ENCODE data around the gene CNGB1. TPM values are rescaled to one million over a fixed set of nuclear protein-coding genes. Genes with fewer than 3 reads are reported as not detected.
"Not testable (repeated sequence)": the region's sequence is repeated elsewhere in the genome, so short reads cannot be mapped to it uniquely, and the experiment has no call there.

CNGB1 gene
- polyA plus RNA-seq, 12 donors: 0.03 to 10.7 (median 0.12) TPM; not detected in 5

DNA sequence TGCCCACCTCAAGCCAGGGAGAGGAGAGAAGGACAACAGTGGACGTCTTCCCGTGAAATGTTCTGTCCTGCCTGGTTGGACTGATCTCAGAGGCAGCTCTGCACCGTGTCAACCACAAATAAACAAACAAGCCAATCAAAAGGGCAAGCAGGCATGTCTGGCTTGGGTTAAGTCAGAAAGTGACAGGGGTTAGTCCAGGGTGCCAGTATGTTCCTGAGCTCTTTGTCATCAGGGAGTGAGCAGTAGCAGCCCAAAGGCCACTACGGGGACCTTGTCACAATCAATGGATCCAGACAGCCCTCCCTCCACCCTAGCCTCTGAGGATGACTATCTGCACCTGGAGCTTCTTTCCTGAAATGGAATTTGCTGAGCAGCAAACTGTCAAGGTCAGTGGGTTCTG is 35.0 kb downstream of the CNGB1 start:
- DNase-seq: no peak

DNA sequence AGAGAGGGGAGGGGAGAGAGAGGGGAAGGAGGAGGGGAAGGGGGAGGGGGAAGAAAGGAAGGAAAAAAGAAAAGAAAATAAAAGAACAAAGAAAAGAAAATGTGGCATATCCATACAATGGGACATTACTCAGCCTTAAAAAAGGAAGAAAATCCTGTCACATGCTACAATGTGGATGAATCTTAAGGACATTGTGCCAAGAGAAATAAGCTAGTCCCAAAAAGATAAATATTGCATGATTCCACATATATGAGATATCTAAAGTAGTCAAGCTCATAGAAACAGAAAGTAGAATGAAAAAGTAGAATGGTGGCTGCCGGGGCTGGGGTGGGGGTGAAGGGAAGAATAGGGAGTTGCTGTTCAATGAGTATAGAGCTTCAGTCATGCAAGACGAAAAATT is 40.4 kb downstream of the CNGB1 start:
- no peak for DNase-seq

- DNase-seq: no peak
Observed at GRCh38 chr16:57929250-57929649, 41.7 kb downstream of the CNGB1 start.

DNA sequence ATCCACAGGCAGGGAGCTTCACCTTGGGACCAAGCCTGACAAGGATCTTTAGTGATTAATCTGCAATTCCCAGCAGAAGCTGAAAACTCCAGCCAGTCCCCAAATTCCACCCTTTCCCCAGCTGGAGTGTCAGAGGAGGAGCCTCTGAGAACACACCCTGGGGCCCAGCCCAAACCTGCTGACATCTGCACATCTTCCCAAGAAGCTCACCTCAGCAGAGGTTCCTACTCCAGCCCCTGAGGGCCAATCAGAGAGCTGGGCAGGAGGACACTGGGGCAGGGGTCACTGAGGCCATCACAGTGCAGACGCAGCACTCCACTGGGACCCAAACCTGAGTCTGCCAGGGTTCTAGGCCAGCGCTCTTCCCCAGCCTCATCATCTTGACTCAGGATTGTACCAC is 44.9 kb downstream of the CNGB1 start:
- DNase-seq: no peak

DNA sequence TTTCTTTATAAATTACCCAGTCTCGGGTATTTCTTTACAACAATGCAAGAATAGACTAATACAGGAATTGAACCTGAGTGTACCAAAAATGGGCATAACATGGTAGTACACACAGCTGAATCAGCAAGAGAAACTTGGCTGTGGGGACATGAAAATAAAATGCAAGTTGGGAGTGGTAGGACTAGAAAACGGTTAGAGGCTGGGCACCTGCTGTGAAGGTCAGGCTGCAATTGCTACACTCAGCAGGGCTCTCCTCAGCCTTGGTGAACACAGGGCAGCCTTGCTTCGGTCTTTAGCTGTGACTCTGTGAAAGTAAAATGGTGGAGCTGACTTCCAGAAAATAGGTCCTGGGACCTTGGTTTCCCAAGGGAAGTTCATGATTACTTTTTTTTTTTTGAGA is 45.6 kb downstream of the CNGB1 start:
- no peak for DNase-seq

DNA sequence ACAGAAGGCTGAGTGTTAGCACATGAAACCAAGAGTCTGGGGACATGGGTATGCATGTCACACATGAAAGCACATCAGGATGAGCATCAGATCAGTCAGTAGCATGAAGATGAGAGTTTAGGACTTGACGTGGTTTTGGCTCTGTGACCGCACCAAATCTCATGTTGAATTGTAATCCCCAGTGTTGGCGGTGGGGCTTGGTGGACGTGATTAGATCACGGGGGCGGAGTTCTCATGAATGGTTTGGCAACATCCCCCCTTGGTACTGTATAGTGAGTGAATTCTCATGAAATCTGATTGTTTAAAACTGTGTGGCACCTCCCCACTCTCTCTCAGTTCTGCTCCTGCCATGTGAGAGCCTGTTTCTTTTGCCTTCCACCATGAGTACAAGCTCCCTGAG is 46.4 kb downstream of the CNGB1 start:
- no peak for DNase-seq

DNA sequence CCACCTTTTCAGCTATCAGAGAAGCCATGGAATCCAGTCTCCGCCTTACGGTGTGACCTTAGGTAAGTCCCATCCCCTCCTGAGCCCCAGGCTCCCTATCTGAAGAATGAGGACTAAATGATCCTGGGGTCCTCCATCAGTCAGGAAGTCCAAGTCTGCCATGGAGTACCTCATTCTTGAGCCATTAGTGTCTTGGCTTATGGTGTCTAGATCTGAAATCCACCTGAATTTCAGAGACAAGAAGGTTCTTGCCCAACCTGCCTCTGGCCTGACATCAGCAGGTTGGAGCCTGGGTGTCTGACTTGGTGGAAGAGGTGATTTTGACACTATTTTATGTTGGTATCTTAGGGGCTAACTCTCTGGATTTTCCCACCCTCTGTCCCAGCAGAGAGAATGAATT is 47.1 kb downstream of the CNGB1 start:
- no peak for DNase-seq

DNA sequence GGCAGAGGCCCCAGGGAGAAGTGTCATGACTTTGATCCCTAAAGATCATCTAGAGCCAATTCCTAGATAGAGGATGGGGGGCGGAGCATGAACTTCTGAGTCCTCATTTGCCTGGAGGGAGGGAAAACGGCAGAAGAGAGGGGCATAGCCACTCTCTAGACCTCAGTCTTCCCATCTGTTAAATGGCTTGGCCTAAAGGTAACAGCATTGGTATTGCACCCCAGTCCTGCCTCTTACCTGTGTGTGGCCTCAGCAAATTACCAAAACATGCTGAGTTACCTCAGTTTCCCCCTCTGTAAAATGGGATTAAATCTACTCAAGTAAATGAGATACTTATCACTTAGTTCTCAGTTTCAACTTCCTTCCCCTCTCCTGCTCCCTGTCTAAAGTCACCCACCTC is 47.5 kb downstream of the CNGB1 start:
- DNase-seq: no peak

DNA sequence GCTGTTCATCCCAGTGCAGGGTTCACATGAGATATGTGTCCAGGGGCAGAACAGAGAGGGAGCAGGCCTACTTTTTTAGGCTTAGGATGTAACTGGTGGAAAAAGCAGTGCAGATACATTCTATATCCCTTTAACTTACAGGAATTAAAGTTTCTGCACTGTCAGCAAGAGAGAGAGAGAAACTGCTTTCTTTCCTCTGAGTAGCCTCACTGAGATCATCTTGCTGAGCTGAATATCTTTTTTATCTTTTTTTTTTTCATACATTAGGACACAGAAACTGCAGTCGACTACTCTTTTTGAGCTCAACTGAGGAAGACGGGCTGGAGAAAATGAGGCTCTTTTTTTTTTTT is 50.1 kb downstream of the CNGB1 start:
- no peak for DNase-seq

- DNase-seq: peak; percentile 25
Observed at GRCh38 chr16:57920215-57920879, 50.6 kb downstream of the CNGB1 start.

DNA sequence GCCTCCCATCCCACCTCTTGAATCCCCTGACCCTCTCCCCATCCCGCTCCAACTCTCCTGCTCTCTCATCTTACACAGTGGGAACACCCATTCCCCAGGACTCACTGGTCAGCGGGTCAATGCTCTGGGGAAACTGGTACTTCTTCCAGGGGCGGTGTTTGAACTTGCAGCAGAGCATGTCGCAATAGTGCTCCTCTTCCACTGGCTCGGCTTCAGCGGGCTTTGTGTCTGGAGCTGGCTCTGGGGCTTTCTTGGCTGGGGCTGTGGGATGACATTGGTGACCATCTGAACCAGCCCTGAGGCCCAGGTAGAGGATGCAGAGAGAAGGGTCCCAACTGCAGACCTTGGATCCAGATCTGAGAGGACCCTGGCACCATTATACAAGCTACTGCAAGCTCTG is 51.9 kb downstream of the CNGB1 start:
- DNase-seq: no peak

DNA sequence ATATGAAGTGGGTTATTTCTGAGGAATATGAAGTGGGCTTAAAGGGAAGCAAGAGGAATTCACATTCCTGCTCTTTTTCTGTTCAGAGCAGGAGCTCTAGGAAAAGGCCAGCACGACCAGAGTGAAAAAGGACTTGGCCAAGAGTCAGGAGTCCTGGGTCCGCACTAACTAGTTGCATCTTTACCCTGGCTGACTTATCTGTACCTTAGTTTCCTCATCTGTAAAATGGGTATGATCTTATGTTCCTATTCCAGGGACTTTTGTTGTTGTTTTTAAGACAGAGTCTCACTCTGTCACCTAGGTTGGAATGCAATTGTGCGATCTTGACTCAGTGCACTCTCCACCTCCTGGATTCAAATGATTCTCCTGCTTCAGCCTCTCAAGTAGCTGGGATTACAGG is 52.5 kb downstream of the CNGB1 start:
- DNase-seq: no peak

DNA sequence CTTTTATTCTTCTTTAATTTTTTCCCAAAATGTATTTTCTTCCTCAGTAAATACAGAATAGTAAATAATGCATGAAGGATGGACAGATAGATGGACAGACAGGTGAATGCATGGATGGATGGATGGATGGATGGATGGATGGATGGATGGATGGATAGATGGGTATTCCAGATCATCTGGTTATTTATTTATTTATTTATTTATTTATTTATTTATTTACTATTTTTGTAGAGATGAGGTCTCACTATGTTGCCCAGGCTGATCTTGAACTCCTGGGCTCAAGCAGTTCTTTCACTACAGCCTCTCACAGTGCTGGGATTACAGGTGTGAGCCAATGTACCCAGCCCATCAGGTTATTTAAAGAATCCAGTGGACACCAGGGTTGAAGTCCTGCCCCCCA is 53.0 kb downstream of the CNGB1 start:
- DNase-seq: not testable (repeated sequence)

DNA sequence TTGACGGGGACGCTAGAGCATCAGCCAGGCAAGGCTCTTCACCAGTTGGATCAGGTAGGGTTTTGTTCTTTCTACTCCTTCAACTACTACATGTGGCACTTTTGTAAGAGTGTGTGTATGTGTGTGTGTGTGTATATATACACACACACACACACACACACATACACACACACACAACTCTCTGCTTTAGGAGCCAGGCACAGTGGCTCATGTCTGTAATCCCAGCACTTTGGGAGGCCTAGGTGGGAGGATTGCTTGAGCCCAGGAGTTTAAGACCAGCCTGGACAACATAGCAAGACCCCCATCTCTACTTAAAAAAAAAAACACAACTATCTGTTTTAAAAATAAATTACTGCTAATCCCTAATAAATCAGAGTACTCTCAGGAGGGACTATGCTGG is 53.4 kb downstream of the CNGB1 start:
- DNase-seq: not testable (repeated sequence)

DNA sequence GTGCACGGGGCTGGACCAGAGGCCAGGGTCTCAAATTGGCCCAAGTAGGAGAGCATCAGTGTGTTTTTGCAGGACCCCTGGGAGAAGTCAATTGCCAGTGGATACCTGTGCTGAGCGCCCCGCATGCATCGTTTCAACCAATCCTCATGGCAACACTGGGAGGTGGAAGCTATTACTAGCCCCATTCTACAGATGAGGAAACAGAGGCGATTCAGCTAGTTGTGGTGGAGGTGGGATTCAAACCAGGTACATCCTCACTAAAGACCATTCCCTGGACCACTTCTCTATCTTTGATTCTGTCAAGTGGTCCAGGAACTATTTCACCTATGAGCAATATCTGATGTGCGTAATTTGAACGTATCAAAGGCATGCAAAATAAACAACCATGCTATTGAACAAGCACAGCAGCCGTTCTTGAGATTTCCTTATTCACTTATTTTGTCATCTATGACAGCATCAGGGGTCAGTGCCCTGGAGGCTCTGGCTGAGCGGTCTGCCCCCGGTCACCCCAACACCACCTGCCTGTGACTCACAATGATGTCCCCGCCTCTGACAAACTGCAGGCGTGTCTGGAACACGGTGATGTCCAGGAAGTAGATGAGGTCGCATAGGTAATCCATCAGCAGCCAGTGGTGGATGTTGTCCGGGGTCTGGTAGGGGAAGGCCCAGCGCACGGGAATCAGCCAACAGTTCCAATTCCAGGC is 54.0 kb downstream of the CNGB1 start:
- DNase-seq: no peak

DNA sequence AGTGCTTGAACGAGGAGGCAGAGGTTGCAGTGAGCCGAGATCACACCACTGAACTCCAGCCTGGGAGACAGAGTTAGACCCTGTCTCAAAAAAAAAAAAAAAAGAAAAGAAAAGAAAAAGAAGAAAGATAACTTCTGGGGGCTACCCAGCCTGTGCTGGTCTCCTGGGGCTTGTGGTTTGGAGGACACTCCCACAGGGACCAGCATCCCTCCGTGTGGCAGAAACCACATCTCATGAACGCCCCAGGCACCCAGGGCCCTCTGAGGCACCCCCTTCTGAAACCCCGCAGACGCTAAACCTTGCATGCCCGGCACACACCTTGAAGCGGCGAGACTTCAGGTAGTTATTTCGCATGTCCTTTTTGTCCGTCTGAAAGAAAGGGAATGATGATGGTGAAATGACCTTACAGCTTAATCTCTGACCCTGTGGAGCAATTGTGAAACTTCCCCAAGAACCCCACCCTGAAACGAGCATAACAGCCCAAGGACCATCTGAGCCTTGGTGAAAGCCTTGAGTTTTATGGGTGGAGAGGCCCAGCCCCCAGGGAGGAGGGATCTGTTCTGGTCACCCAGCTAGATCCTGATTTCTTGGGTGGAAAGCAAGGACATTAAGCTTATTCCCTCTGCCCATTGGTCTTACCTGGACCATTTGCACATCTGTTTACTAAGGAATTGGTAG is 55.0 kb downstream of the CNGB1 start:
- no peak for DNase-seq

- no peak for DNase-seq
Observed at GRCh38 chr16:57915267-57915666, 55.7 kb downstream of the CNGB1 start.

DNA sequence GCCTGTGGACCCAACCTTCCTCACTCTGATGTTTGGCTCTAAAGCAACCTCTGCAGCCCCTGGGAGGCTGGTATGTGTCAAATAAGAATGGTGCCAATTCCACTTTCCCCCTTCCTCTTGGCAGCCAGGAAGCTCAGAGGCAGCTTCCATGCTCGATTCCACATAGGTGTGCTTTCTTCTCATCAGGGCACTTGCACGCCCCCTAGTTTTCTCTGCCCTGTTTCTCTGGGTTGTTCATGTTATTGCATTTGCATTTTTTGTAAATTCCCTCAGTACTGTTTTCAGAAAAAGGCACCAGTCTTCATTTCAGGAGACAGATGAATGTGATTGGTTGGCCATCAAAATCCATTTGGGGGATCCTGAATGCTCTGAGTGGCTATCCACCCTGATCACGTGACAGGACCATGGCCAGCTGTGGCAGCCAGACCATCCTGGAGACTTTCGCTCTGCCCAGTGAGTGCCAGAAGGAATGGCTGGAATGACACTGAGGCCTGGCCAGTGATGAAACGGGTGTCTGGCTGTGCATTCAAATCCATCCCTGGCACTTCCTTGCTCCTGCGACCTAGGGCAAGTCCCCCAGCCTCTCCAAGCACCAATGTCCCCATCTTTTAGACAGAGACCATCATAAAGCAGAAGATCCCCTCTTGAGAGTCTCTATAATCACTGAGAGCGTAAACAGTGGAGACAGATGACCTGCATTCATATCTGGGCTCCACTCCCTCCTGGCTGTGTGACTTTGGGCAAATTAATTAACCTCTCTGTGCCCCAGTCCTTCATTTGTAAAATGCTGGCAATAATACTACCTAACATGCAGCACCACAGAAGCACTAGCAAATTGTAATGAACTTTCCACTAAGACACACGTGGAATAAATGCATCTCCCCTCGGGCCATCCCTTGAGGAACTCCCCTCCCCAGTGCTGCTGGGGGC is 56.4 kb downstream of the CNGB1 start:
- no peak for DNase-seq

GRCh38 chr16:57912529-57913260 is 58.2 kb downstream of the CNGB1 start:
- DNase-seq: no peak

- DNase-seq: no peak
Observed at GRCh38 chr16:57911743-57912142, 59.2 kb downstream of the CNGB1 start.

DNA sequence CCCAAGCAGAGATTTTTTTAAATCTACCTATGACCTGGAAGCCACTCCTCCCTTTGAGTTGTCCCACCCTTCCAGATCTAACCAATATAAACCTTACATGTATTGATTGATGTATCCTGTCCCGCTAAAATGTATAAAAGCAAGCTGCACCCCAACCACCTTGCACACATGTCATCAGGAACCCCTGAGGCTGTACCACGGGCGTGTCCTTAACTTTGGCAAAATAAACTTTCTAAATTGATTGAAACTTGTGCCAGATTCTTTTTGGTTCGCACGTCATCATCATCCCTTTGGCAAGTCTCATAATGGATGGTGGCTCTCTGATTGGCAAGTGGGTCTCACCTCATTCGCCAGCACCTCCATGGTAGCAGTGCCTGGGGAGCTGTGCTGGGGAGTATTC is 60.2 kb downstream of the CNGB1 start:
- DNase-seq: no peak

Measured in muscle of arm (tissue), 12 donors.